Progenitor cell of endocrine pancreas (in vitro differentiated cells): ENCODE results near the gene AMPD1. TPM values are rescaled to one million over a fixed set of nuclear protein-coding genes. Genes with fewer than 3 reads are reported as not detected.

Source experiments
- DNase-seq: peaks from one replicate; pipeline ENCODE4 v3.0.0; 2021; ENCODE audit warnings: low spot score; ENCODE audit not compliant: unreplicated experiment
- H3K27ac Mint-ChIP-seq: 2 replicates; pipeline ENCODE4 v1.8.0; 2021; ENCODE audit warnings: mild to moderate bottlenecking, moderate library complexity, mixed read lengths
- H3K27me3 Mint-ChIP-seq: 2 replicates; pipeline ENCODE4 v1.8.0; 2021; ENCODE audit warnings: mixed read lengths
- H3K36me3 Mint-ChIP-seq: 2 replicates; pipeline ENCODE4 v1.8.0; 2022; ENCODE audit warnings: mixed read lengths; ENCODE audit not compliant: insufficient read depth
- H3K4me1 Mint-ChIP-seq: 2 replicates; pipeline ENCODE4 v1.8.0; 2021; ENCODE audit warnings: low read depth, mixed read lengths
- H3K4me3 Mint-ChIP-seq: 2 replicates; pipeline ENCODE4 v1.8.0; 2021; ENCODE audit warnings: low read depth, mild to moderate bottlenecking, moderate library complexity, mixed read lengths
- H3K9me3 Mint-ChIP-seq: 2 replicates; pipeline ENCODE4 v1.8.0; 2021; ENCODE audit warnings: low read depth, mixed read lengths
- CTCF ChIP-seq: fragments of 200-600 bp; sonication (generic); IDR thresholded peaks from one replicate; pipeline ENCODE4 v1.5.0; 2021; ENCODE audit warnings: antibody characterized with exemption, mild to moderate bottlenecking; ENCODE audit not compliant: unreplicated experiment
- total RNA-seq: library from RNA; stranded (reverse); gene quantifications from 2 replicates; pipeline ENCODE4 v1.2.1, GENCODE V29; 2021

Gene AMPD1
- total RNA-seq, 1 donor from 2014 or later: not detected

- no peak for TF ChIP-seq CTCF
- DNase-seq: no peak
- Mint-ChIP-seq H3K27ac (no peak overlapping the region), H3K4me1 (peaks cover 2% of the 10 kb centered on the region), H3K9me3 (no peaks in the 10 kb centered on the region), H3K27me3 (no peaks in the 10 kb centered on the region), H3K36me3 (peaks cover 2% of the 10 kb centered on the region), H3K4me3 (no peak overlapping the region)
Measured at GRCh38 chr1:114623364-114623763, 72.0 kb downstream of the AMPD1 start.

Other genes with a start within 250 kb of the AMPD1 start
- gene TRIM33, start 184.3 kb downstream of the AMPD1 start, total RNA-seq: 66.5 and 68.7 TPM in 2 replicates
- 57.6 and 58.5 TPM in 2 replicates for gene BCAS2, start 113.9 kb downstream of the AMPD1 start, total RNA-seq
- 10.4 and 10.6 TPM in 2 replicates for gene DENND2C, start 25.5 kb downstream of the AMPD1 start, total RNA-seq
- gene NRAS, start 21.2 kb upstream of the AMPD1 start, total RNA-seq: 58.9 and 59.1 TPM in 2 replicates
- gene CSDE1, start 62.4 kb upstream of the AMPD1 start, total RNA-seq: 606 and 628 TPM in 2 replicates
- 52.0 and 60.0 TPM in 2 replicates for gene SIKE1, start 85.1 kb upstream of the AMPD1 start, total RNA-seq
- gene SYCP1, start 159.3 kb upstream of the AMPD1 start, total RNA-seq: not detected in 2 replicates